Measurements from ENCODE around the gene CUL2. TPM values are rescaled to one million over a fixed set of nuclear protein-coding genes. Genes with fewer than 3 reads are reported as not detected.
A peak's percentile ranks its signal among the peaks of the same experiment; 100 is the strongest.

The CUL2 gene
- total and polyA plus RNA-seq, 11 donors: 7.1 to 42.2 (median 31.6) TPM

DNA sequence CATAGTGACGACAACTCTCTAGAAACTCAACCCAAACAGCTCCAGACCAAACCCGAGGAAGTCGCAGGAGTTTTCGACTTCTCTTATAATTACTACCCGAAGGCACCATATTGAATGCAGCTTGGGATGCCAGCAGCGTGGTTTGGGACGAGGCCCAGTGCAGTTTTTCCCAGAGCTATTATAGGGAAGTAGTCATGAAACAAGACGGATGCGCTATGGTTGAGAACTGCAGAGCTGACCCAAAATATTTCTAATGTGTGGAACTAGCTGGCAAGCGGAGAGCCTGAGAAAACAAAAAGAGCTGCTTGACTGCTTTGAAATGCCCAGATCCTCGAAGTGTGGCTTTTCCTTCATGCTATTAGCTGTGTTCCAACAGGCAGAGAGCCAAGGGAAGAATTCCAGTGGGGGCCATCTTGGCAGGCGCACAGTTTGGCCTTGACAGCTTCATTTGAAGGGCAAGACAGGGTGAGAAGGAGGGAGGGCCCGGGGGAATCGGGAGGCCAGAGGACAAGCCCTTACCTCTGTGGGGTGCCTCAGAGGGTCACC, 122.7 kb downstream of the CUL2 start:
- TF ChIP-seq POLR2A (IDR thresholded peaks at IDR 0.05): no peak
- TF ChIP-seq, protein P1, sequence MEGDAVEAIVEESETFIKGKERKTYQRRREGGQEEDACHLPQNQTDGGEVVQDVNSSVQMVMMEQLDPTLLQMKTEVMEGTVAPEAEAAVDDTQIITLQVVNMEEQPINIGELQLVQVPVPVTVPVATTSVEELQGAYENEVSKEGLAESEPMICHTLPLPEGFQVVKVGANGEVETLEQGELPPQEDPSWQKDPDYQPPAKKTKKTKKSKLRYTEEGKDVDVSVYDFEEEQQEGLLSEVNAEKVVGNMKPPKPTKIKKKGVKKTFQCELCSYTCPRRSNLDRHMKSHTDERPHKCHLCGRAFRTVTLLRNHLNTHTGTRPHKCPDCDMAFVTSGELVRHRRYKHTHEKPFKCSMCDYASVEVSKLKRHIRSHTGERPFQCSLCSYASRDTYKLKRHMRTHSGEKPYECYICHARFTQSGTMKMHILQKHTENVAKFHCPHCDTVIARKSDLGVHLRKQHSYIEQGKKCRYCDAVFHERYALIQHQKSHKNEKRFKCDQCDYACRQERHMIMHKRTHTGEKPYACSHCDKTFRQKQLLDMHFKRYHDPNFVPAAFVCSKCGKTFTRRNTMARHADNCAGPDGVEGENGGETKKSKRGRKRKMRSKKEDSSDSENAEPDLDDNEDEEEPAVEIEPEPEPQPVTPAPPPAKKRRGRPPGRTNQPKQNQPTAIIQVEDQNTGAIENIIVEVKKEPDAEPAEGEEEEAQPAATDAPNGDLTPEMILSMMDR (IDR thresholded peaks at IDR 0.05): no peak
- intact Hi-C loops (cut with DNase I): loop anchor here in 7 of 10 donors (5.0 to 10.0 kb wide), 5 partner anchors 243 to 313 kb away; no protein-coding TSS in a partner anchor
- DNase-seq (peak; percentile 31 to 73 (median 48)), ATAC-seq (peak in 3 of 4 donors; percentile 30 to 79 (median 78))
- no peaks in the 10 kb centered on the region for H3K27me3 ChIP-seq
- H3K4me3 ChIP-seq: no peak overlapping the region
- H3K4me1 ChIP-seq: peaks cover 0 to 21% (median 0%) of the 10 kb centered on the region in 12 donors
- 40 to 53% (median 51%) methylated on average over 13 to 14 of the region's 14 CpGs for WGBS, 4 donors
- H3K36me3 ChIP-seq: no peaks in the 10 kb centered on the region
- H3K27ac ChIP-seq: peak overlapping the region in 3 of 12 donors; percentile 18 to 42 (median 36)
- no peaks in the 10 kb centered on the region for H3K9me3 ChIP-seq

- peaks cover 0 to 15% (median 0%) of the 10 kb centered on the region in 12 donors for H3K4me1 ChIP-seq
- no peaks in the 10 kb centered on the region for H3K36me3 ChIP-seq
- 95 to 98% (median 96%) methylated on average over 5 of the region's 5 CpGs for WGBS, 4 donors
- no peaks in the 10 kb centered on the region for H3K9me3 ChIP-seq
- no peak overlapping the region for H3K27ac ChIP-seq
- intact Hi-C loops (cut with DNase I): loop anchor here in 7 of 10 donors (5.0 to 10.0 kb wide), 5 partner anchors 242 to 312 kb away; no protein-coding TSS in a partner anchor
- TF ChIP-seq POLR2A (IDR thresholded peaks at IDR 0.05): no peak
- TF ChIP-seq, protein P1 (IDR thresholded peaks at IDR 0.05): no peak
- no peaks in the 10 kb centered on the region for H3K27me3 ChIP-seq
- ATAC-seq (no peak), DNase-seq (no peak)
- no peak overlapping the region for H3K4me3 ChIP-seq
These were observed 123.7 kb downstream of the CUL2 start for GRCh38 chr10:34966451-34966850.

GRCh38 chr10:34966040-34966439, 124.1 kb downstream of the CUL2 start:
- H3K4me1 ChIP-seq: peaks cover 0 to 11% (median 0%) of the 10 kb centered on the region in 12 donors
- no peak for DNase-seq
- no peaks in the 10 kb centered on the region for H3K27me3 ChIP-seq
- 83 to 98% (median 86%) methylated on average over 5 of the region's 5 CpGs for WGBS, 4 donors
- no peak for ATAC-seq
- no peaks in the 10 kb centered on the region for H3K9me3 ChIP-seq
- no peak overlapping the region for H3K27ac ChIP-seq
- intact Hi-C loops (cut with DNase I): loop anchor here in 7 of 10 donors (5.0 to 10.0 kb wide), 5 partner anchors 241 to 311 kb away; no protein-coding TSS in a partner anchor
- TF ChIP-seq, protein P1 (IDR thresholded peaks at IDR 0.05): no peak
- no peak for TF ChIP-seq POLR2A (IDR thresholded peaks at IDR 0.05)
- no peaks in the 10 kb centered on the region for H3K36me3 ChIP-seq
- no peak overlapping the region for H3K4me3 ChIP-seq

GRCh38 chr10:34964166-34964800, 125.9 kb downstream of the CUL2 start:
- H3K27ac ChIP-seq: no peak overlapping the region
- ATAC-seq: no peak
- no peaks in the 10 kb centered on the region for H3K27me3 ChIP-seq
- peaks cover 0 to 11% (median 0%) of the 10 kb centered on the region in 12 donors for H3K4me1 ChIP-seq
- H3K36me3 ChIP-seq: no peaks in the 10 kb centered on the region
- no peak for DNase-seq
- intact Hi-C loops (cut with DNase I): loop anchor here (5.0 to 10.0 kb wide), 8 partner anchors 239 to 312 kb away; no protein-coding TSS in a partner anchor
- 94 to 97% (median 96%) methylated on average over 13 of the region's 13 CpGs for WGBS, 4 donors
- H3K4me3 ChIP-seq: no peak overlapping the region
- no peak for TF ChIP-seq POLR2A (IDR thresholded peaks at IDR 0.05)
- TF ChIP-seq, protein P1 (IDR thresholded peaks at IDR 0.05): no peak
- no peaks in the 10 kb centered on the region for H3K9me3 ChIP-seq
